ENCODE data around the gene XK.

DNA sequence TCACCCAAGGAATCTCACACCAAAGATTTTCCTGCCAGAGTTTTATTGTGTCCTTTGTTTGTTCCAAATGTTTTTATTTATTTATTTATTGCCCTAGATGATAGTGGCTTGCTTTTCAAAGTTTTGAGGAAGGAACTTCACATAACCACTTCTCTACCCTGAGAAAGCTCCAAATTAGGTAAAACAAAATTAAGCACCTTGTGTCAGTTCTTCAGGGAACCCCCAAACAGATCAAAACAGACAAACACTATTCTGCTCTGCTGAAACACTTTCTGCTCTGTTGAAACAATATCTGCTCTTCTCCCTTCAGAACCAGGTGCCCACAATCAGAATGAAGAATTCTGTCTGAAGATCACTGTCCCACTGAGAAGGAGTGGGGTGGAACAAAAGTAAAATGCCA, 77.8 kb downstream of the XK start:
- TF ChIP-seq, protein P1, sequence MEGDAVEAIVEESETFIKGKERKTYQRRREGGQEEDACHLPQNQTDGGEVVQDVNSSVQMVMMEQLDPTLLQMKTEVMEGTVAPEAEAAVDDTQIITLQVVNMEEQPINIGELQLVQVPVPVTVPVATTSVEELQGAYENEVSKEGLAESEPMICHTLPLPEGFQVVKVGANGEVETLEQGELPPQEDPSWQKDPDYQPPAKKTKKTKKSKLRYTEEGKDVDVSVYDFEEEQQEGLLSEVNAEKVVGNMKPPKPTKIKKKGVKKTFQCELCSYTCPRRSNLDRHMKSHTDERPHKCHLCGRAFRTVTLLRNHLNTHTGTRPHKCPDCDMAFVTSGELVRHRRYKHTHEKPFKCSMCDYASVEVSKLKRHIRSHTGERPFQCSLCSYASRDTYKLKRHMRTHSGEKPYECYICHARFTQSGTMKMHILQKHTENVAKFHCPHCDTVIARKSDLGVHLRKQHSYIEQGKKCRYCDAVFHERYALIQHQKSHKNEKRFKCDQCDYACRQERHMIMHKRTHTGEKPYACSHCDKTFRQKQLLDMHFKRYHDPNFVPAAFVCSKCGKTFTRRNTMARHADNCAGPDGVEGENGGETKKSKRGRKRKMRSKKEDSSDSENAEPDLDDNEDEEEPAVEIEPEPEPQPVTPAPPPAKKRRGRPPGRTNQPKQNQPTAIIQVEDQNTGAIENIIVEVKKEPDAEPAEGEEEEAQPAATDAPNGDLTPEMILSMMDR (IDR thresholded peaks at IDR 0.05): no peak
- TF ChIP-seq EZH2phosphoT487 (IDR thresholded peaks at IDR 0.05): no peak

Data from neural progenitor cell (in vitro differentiated cells).